ENCODE measurements around the gene UBR3. TPM values are rescaled to one million over a fixed set of nuclear protein-coding genes. Genes with fewer than 3 reads are reported as not detected.
"Not testable (repeated sequence)": the region's sequence is repeated elsewhere in the genome, so short reads cannot be mapped to it uniquely, and the experiment has no call there.

Gene UBR3
- total and polyA plus RNA-seq, 12 donors, result 21.0 to 146 (median 115) TPM

- peaks cover 0 to 53% (median 30%) of the 10 kb centered on the region in 9 donors for H3K4me1 ChIP-seq
- WGBS, 2 donors, result 84 to 89% methylated on average over 3 of the region's 3 CpGs
- DNase-seq, result no peak
- ATAC-seq, result no peak
- TF ChIP-seq CTCF (IDR thresholded peaks at IDR 0.05), result no peak
- no peak overlapping the region for H3K4me3 ChIP-seq
- no peak overlapping the region for H3K27ac ChIP-seq
- H3K36me3 ChIP-seq, result no peaks in the 10 kb centered on the region
- intact Hi-C loops (cut with DNase I), result loop anchor here in 1 of 10 donors (5.0 kb wide), 1 partner anchor 45 kb away; the partner anchor contains the start of gene METTL5
- H3K9me3 ChIP-seq, result no peaks in the 10 kb centered on the region
- H3K27me3 ChIP-seq, result no peaks in the 10 kb centered on the region
These were observed 40.3 kb downstream of the UBR3 start for GRCh38 chr2:169867579-169867978.

- H3K9me3 ChIP-seq, result no peaks in the 10 kb centered on the region
- no peak for ATAC-seq
- no peak overlapping the region for H3K27ac ChIP-seq
- intact Hi-C loops (cut with DNase I), result loop anchor here in 1 of 10 donors (5.0 kb wide), 1 partner anchor 47 kb away; the partner anchor contains the start of gene METTL5
- no peak for TF ChIP-seq CTCF (IDR thresholded peaks at IDR 0.05)
- DNase-seq, result no peak
- WGBS, 2 donors, result 71 to 74% methylated on average over 7 of the region's 7 CpGs
- H3K4me1 ChIP-seq, result peaks cover 0 to 39% (median 16%) of the 10 kb centered on the region in 9 donors
- H3K27me3 ChIP-seq, result no peaks in the 10 kb centered on the region
- H3K4me3 ChIP-seq, result no peak overlapping the region
- peaks cover 0 to 9% (median 0%) of the 10 kb centered on the region in 9 donors for H3K36me3 ChIP-seq
These were observed 41.7 kb downstream of the UBR3 start for GRCh38 chr2:169868951-169869350.

- intact Hi-C loops (cut with DNase I), result loop anchor here in 1 of 10 donors (10.0 kb wide), 1 partner anchor 47 kb away; the partner anchor contains the start of genes METTL5 and UBR3
- H3K4me3 ChIP-seq, ATAC-seq, H3K27me3 ChIP-seq, H3K27ac ChIP-seq, DNase-seq, H3K9me3 ChIP-seq: not testable (repeated sequence)
- WGBS, 2 donors, result 83 to 98% methylated on average over 9 of the region's 9 CpGs
- H3K4me1 ChIP-seq, result peaks cover 0 to 18% (median 9%) of the 10 kb centered on the region in 9 donors
- H3K36me3 ChIP-seq, result peaks cover 0 to 31% (median 0%) of the 10 kb centered on the region in 9 donors
These were observed 44.1 kb downstream of the UBR3 start for GRCh38 chr2:169871369-169871768.

- ATAC-seq, result no peak
- Histone ChIP-seq H3K27ac (no peak overlapping the region), H3K4me3 (no peak overlapping the region), H3K4me1 (peaks cover 0 to 16% (median 9%) of the 10 kb centered on the region in 9 donors), H3K27me3 (no peaks in the 10 kb centered on the region), H3K9me3 (no peaks in the 10 kb centered on the region), H3K36me3 (peaks cover 0 to 38% (median 0%) of the 10 kb centered on the region in 9 donors)
- intact Hi-C loops (cut with DNase I), result loop anchor here in 1 of 10 donors (10.0 kb wide), 1 partner anchor 47 kb away; the partner anchor contains the start of genes METTL5 and UBR3
- WGBS, 2 donors, result 99 to 100% methylated on average over 1 of the region's 1 CpG
- DNase-seq, result no peak
- no peak for TF ChIP-seq CTCF (IDR thresholded peaks at IDR 0.05)
These were observed 44.7 kb downstream of the UBR3 start for GRCh38 chr2:169871994-169872393.

GRCh38 chr2:169877398-169877797, 50.1 kb downstream of the UBR3 start:
- intact Hi-C loops (cut with DNase I), result loop anchor here in 6 of 10 donors (2.0 to 10.0 kb wide), 3 partner anchors 50 to 53 kb away; partner anchors contain the start of genes UBR3 (in 5 of the 6) and METTL5 (in 2 of the 6)
- ATAC-seq (peak in 4 of 8 donors; percentile 62 to 67 (median 66)), DNase-seq (no peak)
- no peaks in the 10 kb centered on the region for H3K4me1 ChIP-seq
- H3K4me3 ChIP-seq, result no peak overlapping the region
- peaks cover 0 to 54% (median 0%) of the 10 kb centered on the region in 9 donors for H3K36me3 ChIP-seq
- no peak overlapping the region for H3K27ac ChIP-seq
- no peaks in the 10 kb centered on the region for H3K27me3 ChIP-seq
- TF ChIP-seq CTCF (IDR thresholded peaks at IDR 0.05), result peak in 8 of 9 donors; percentile 11 to 63 (median 46)
- H3K9me3 ChIP-seq, result no peaks in the 10 kb centered on the region

Data from heart right ventricle (tissue), 16 donors.